H1 (cell line): Measurements from ENCODE around the gene KISS1R. TPM values are rescaled to one million over a fixed set of nuclear protein-coding genes. Genes with fewer than 3 reads are reported as not detected.

Experiments used
- CHD7 ChIP-seq: fragments of 300-600 bp; sonication (generic); IDR thresholded peaks from 2 replicates; pipeline ENCODE4 v1.7.1; 2012; ENCODE audit warnings: low read length, moderate library complexity, mild to moderate bottlenecking, inconsistent platforms; ENCODE audit not compliant: insufficient replicate concordance
- KDM1A ChIP-seq: fragments of 200-600, 300-600 bp; sonication (generic); IDR thresholded peaks from 2 replicates; pipeline ENCODE4 v1.7.1; 2016; ENCODE audit warnings: mild to moderate bottlenecking, low read length, borderline replicate concordance
- polyA plus RNA-seq, 7 experiments: library from polyadenylated mRNA; depleted of rRNA in 3 of 7; stranded (reverse) in 5 of 7; unstranded in 2 of 7; fragments of >200 nt in 5 of 7; fragments of 200-250 nt in 2 of 7; gene quantifications; 1 replicate in 5 of 7; 2 replicates in 1 of 7; 4 replicates in 1 of 7; pipeline versions ENCODE4 v1.2.1 to v1.2.3, GENCODE V29; 2011 to 2013; ENCODE audit warnings: missing spikeins in 2 of 7, mixed read lengths in 2 of 7
- total RNA-seq: library from RNA; stranded (reverse); fragmentation: NEBNext Ultra II Directional; extraction: Animal tissue kit (Norgen Biotek cat#: 25700); gene quantifications from 2 replicates; pipeline ENCODE4 v1.2.1, GENCODE V29; 2021

The KISS1R gene
- total and polyA plus RNA-seq, 2 of the 8 experiments (the other 6 are each of a cell fraction or from before 2014, with no cell fraction given): 2.3 to 2.7 TPM

GRCh38 chr19:898663-899062 is 18.5 kb upstream of the KISS1R start (continued):
- no peak for TF ChIP-seq KDM1A
- no peak for TF ChIP-seq CHD7
